ENCODE results near the gene CA6.

CA6 gene

DNA sequence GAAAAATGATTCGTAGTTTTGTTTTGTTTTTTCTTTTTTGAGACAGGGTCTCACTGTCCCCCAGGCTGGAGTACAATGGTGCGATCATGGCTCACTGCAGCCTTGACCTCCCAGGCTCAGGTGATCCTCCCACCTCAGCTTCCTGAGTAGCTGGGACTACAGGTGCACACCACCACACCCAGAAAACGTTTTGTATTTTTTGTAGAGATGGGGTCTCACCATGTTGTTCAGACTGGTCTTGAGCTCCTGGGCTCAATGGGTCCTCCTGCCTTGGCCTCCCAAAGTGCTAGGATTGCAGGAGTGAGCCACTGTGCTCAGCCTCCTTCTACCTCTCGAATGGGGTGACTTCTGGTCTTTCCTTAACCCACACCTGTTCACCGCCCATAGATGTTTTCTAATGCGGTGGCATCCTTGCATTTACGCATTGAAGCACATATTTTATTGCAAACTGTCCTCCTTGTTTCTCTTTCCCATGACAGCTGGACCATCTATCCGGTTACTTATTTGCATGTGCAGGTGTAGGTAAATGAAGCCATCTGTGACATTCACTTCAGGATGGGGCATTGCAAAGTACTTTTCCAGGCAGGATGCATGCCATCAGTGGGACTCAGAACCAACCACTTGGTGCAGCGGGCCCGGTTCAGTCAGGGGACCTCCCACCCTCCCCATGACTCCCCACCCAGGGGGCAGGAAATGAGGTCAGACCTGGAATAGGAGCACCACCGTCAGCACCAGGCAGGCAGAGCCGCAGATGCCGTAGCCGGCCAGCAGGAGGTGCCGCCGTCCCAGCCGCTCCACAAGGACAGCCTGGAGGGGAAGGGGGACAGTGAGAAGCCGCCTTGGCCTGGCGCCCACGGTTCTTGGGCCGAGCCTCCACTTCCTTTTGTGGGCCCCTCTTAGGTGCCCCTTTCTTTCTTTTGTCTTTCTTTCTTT is 64.0 kb downstream of the CA6 start:
- Mint-ChIP-seq H3K9me3 (no peaks in the 10 kb centered on the region), H3K4me3 (no peak overlapping the region), H3K27me3 (ENCODE audit: low read depth, poor library complexity) (peaks cover 26% of the 10 kb centered on the region), H3K4me1 (peaks cover 40% of the 10 kb centered on the region), H3K36me3 (ENCODE audit: low read depth) (no peaks in the 10 kb centered on the region), H3K27ac (no peak overlapping the region)
- peak; percentile 60 for DNase-seq
- TF ChIP-seq, protein P1, sequence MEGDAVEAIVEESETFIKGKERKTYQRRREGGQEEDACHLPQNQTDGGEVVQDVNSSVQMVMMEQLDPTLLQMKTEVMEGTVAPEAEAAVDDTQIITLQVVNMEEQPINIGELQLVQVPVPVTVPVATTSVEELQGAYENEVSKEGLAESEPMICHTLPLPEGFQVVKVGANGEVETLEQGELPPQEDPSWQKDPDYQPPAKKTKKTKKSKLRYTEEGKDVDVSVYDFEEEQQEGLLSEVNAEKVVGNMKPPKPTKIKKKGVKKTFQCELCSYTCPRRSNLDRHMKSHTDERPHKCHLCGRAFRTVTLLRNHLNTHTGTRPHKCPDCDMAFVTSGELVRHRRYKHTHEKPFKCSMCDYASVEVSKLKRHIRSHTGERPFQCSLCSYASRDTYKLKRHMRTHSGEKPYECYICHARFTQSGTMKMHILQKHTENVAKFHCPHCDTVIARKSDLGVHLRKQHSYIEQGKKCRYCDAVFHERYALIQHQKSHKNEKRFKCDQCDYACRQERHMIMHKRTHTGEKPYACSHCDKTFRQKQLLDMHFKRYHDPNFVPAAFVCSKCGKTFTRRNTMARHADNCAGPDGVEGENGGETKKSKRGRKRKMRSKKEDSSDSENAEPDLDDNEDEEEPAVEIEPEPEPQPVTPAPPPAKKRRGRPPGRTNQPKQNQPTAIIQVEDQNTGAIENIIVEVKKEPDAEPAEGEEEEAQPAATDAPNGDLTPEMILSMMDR (IDR thresholded peaks at IDR 0.05), result peak; percentile 62

DNA sequence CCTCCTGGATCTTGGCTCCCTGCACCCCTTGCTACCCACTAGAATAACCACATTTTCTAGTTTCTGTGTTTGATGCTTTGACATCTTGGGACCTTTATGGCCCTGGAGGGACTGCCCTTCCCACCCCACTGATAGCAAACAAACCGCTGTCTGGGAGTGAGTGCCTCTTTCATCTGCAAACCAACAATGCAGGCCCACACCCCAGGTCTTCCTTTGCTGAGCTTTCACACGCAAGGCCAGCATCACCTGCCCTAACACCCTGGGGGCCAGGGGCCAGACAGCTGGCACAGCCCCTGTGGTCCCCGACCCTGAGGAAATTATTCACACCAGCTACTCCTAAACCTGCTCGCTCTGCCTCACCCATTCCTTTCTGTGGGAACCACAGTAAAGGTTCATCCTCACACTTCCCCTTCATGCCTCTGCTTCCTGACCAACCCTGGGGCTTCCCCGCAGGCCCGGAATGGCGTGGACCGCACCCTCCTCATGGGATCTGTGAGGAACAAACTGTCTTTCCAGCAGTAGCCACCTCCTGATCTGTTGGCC is 65.2 kb downstream of the CA6 start:
- peaks cover 22% of the 10 kb centered on the region for H3K27me3 Mint-ChIP-seq (ENCODE audit: low read depth, poor library complexity)
- H3K9me3 Mint-ChIP-seq, result no peaks in the 10 kb centered on the region
- H3K4me1 Mint-ChIP-seq, result peaks cover 46% of the 10 kb centered on the region
- DNase-seq, result no peak
- H3K36me3 Mint-ChIP-seq (ENCODE audit: low read depth), result no peaks in the 10 kb centered on the region
- TF ChIP-seq, protein P1 (IDR thresholded peaks at IDR 0.05), result no peak
- H3K4me3 Mint-ChIP-seq, result no peak overlapping the region
- peak overlapping the region; percentile 57 for H3K27ac Mint-ChIP-seq

DNA sequence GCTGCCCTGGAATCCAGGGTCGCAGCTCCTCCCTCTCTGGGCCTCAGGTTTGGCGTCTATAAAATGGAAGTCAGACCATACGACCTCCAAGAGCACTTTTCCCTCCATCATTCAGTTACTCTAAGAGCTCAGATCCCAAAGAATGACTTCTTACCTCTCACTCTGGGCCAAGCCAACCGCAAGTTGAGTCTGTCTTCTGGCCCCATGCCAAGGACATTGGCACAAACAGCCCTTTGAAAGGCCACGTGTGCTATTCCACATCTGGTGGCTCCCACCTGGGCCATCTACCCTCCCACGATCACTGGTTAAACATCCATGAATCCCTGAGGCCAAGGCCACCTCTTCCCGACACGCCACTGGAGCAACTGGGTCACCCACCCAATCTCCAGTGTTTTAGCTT is 68.2 kb downstream of the CA6 start:
- TF ChIP-seq, protein P1 (IDR thresholded peaks at IDR 0.05), result no peak
- H3K4me3 Mint-ChIP-seq, result no peak overlapping the region
- H3K4me1 Mint-ChIP-seq, result peaks cover 67% of the 10 kb centered on the region
- no peaks in the 10 kb centered on the region for H3K9me3 Mint-ChIP-seq
- DNase-seq, result no peak
- peaks cover 17% of the 10 kb centered on the region for H3K27me3 Mint-ChIP-seq (ENCODE audit: low read depth, poor library complexity)
- H3K27ac Mint-ChIP-seq, result no peak overlapping the region
- no peaks in the 10 kb centered on the region for H3K36me3 Mint-ChIP-seq (ENCODE audit: low read depth)

DNA sequence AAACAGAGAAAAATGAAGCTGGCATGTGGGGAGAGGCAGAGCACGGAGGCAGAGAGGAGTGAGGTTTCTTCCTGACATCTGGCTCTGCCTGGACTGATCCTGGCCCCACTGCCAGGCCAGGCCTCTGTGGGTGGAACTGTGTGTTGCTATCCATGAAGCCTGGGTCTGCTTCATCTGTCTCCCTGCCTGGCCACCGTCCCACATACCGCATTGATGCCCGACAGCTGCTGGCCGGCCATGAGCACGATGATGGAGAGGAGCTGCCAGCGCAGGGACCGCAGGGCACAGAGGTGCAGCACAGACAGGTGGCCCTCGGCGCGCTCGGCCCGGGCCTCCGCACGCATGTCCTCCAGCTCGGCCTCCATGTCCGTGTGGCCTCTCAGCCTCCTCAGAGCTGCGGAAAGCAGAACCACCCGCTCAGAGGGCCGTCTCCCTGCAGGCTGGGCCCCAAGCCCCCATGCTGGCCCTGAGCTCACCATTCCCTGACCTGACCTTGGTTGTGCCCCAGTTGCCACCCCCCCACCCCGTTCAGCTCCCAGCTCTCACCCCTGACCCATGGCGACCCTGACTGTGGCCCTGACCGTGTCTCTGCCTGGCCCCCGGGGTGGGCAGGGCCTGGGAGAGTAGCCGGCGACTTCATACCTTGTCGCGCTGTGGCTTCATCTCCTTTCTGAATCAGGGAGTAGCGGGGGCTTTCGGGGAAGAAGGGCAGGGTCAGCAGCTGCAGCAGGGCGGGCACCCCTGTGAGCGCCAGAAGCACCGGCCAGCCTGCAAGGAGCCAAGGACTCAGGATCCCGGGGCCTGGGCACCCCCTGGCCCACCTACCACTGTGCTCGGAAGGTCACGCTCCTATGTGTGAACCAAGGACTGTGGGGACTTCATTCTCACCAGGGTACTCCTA is 69.1 kb downstream of the CA6 start:
- H3K4me1 Mint-ChIP-seq, result peaks cover 72% of the 10 kb centered on the region
- no peaks in the 10 kb centered on the region for H3K9me3 Mint-ChIP-seq
- no peak overlapping the region for H3K4me3 Mint-ChIP-seq
- H3K36me3 Mint-ChIP-seq (ENCODE audit: low read depth), result no peaks in the 10 kb centered on the region
- peaks cover 16% of the 10 kb centered on the region for H3K27me3 Mint-ChIP-seq (ENCODE audit: low read depth, poor library complexity)
- TF ChIP-seq, protein P1 (IDR thresholded peaks at IDR 0.05), result no peak
- H3K27ac Mint-ChIP-seq, result peak overlapping the region; percentile 5
- no peak for DNase-seq

DNA sequence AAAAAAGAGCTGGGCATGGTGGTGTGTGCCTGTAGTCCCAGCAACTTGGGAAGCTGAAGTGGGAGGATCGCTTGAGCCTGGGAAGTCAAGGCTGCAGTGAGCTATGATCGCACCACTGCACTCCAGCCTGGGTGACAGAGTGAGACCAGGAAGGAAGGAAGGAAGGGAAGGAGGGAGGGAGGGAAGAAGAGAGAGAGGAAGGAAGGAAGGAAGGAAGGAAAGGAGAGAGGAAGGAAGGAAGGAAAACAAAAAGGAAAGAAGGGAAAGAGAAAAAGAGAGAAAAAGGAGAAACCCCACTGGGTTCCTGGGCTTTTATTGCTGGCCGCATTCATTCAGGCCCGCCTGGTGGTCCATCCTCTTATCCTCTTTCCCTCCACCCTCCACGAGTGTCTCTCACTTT is 70.8 kb downstream of the CA6 start:
- Mint-ChIP-seq H3K9me3 (no peaks in the 10 kb centered on the region), H3K4me3 (no peak overlapping the region), H3K27ac (no peak overlapping the region), H3K36me3 (ENCODE audit: low read depth) (no peaks in the 10 kb centered on the region), H3K4me1 (peaks cover 75% of the 10 kb centered on the region), H3K27me3 (ENCODE audit: low read depth, poor library complexity) (peaks cover 10% of the 10 kb centered on the region)
- no peak for DNase-seq
- TF ChIP-seq, protein P1 (IDR thresholded peaks at IDR 0.05), result no peak

Measured in nephron progenitor cell (in vitro differentiated cells).